ENCODE data around the gene RMRP.
"Not testable (repeated sequence)": the region's sequence is repeated elsewhere in the genome, so short reads cannot be mapped to it uniquely, and the experiment has no call there.

The RMRP gene

DNA sequence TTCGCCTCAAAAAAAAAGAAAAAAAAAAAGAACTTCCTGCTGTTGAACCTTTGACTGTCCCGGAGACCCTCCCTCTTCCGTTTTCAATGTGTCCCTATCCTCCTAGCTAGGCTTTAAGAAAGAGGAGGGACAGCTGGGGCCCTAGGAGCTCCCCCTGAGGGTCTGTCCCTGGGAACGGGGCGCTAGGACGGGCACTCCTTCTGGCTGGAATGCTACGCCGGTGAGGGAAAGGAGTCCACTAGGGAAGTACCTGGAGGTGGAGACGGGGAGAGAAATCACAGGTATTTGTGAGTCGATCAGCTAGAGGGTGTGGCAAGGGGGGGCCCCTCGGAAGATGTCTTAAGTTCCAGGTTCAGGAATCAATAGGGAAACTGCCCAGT, 11.7 kb downstream of the RMRP start:
- DNase-seq (ENCODE audit: low read depth in 1 of 2, low spot score in 1 of 2) = no peak

DNA sequence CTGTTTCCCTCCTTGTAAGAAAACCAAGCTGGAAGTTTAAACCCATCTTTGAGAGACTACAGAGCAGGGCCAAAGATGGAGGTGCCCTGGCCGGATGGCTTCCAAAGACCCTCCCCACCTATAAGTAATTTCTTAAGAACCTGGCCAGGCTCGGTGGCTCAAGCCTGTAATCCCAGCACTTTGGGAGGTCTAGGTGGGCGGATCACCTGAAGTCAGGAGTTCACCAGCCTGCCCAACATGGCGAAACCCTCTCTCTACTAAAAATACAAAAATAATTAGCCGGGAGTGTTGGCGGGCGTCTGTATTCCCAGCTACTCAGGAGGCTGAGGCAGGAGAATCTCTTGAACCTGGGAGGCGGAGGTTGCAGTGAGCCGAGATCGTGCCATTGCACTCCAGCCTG, 12.1 kb downstream of the RMRP start:
- not testable (repeated sequence) for DNase-seq (ENCODE audit: low read depth in 1 of 2, low spot score in 1 of 2)

DNA sequence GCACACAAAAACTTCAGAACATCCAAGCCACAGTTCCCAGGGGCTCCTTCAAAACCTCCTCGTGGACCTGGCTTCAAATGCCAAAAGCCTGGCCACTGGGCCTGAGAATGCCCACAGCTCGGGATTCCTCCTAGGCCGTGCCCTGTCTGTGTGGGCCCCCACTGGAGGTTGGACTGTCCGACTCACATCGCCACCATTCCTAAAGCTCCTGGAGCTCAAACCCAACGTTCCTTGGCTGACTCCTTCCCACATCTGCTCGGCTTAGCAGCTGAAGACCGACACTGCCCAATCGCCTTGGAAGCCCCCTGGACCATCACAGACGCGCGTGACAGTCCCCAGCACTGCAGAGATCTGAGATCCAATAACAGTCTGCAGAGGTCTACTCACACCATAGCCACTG, 14.8 kb downstream of the RMRP start:
- DNase-seq (ENCODE audit: low read depth in 1 of 2, low spot score in 1 of 2) = no peak

DNA sequence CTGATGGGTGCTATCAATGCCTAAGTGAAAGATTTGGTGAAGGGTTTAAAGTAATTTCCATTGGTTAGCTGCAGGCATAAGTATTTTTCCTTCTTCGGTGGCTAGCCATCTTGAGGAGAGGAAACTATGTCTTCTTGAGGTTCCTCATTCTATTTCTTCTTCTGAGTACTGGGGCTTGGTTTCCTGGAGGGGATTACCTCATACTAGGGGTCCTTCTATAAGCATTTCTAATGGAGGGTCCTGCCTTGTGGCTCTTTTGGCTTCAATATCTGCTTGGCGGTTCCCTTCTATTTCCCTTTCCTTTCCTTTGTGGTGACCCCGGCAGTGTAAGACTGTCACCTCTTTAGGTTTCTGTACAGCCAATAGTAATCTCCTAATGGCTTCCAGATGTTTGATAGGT, 16.3 kb downstream of the RMRP start:
- DNase-seq (ENCODE audit: low read depth in 1 of 2, low spot score in 1 of 2) = not testable (repeated sequence)

DNA sequence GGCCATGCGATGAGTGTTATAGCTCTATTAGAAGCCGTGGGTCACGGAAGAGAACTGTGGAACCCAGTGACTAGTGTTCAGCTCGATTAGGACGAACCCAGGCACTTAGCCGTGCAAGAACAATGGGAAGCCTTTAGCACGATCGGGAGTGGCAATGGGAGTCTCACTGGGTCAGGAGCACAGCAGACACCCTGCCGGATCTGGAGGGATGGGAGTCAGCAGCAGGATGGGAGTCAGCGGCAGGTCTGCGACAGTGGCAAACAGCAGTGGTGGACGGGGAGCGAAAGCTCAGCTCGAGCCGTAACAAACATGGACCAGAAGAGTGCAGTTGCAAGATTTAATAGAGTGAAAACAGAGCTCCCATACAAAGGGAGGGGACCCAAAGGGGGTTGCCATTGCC, 17.4 kb downstream of the RMRP start:
- not testable (repeated sequence) for DNase-seq (ENCODE audit: low read depth in 1 of 2, low spot score in 1 of 2)

DNA sequence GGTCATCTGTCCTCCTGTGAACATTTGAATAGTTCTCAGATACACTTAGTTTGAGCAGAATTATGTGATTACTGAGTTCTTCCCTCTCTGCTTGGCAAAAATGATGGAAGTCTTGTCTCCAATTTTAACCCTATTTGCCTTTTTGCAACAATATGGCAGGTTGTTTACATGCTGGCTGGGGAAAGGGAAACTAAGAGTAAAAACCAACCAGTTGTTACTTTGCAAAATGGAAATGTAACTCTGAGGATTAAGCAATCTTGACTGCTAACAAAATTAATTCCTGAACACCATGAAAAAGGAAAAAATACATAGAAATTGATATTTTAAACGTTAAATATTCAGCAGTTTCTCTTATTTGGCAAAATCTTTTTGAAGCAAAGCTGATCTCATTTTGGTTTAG, 18.2 kb downstream of the RMRP start:
- DNase-seq (ENCODE audit: low read depth in 1 of 2, low spot score in 1 of 2) = no peak

DNA sequence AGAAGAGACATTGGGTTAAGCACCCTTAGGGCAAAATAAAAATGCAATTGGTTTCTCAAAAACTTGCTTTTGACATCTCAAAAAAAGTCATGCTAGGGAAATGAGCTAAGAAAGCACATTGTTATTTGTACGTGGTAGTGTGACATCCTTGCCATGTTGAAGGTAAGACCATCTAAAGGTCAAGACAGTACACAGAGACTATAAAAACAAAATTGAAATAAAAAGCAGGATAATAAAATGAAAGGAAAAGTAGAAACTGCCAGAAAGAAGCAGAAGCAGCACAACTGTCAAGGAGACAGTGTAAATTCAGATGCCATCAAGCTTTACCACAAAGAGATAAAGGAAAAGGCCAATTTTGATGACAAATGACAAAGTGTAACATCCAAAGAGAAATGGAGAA, 18.6 kb downstream of the RMRP start:
- DNase-seq (ENCODE audit: low read depth in 1 of 2, low spot score in 1 of 2) = not testable (repeated sequence)

- not testable (repeated sequence) for DNase-seq (ENCODE audit: low read depth in 1 of 2, low spot score in 1 of 2)
These were observed 19.1 kb downstream of the RMRP start for GRCh38 chr9:35638751-35639150.

DNA sequence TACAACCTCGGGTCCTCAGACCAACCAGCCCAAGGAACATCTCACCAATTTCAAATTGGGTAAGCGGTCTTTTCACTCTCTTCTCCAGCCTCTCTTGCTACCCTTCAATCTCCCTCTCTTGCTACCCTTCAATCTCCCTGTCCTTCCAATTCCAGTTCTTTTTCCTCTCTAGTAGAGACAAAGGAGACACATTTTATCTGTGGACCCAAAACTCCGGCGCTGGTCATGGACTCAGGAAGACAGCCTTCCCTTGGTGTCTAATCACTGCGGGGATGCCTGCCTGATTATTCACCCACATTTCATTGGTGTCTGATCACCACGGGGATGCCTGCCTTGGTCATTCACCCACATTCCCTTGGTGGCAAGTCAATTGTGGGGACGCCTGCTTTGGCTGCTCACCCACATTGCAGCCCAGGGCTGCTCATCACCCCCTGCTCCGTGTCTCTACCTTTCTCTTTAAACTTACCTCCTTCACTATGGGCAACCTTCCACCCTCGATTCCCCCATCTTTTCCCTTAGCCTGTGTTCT, 20.3 kb downstream of the RMRP start:
- DNase-seq (ENCODE audit: low read depth in 1 of 2, low spot score in 1 of 2) = not testable (repeated sequence)

GRCh38 chr9:35636877-35637246, 21.0 kb downstream of the RMRP start:
- DNase-seq (ENCODE audit: low read depth in 1 of 2, low spot score in 1 of 2) = not testable (repeated sequence)

DNA sequence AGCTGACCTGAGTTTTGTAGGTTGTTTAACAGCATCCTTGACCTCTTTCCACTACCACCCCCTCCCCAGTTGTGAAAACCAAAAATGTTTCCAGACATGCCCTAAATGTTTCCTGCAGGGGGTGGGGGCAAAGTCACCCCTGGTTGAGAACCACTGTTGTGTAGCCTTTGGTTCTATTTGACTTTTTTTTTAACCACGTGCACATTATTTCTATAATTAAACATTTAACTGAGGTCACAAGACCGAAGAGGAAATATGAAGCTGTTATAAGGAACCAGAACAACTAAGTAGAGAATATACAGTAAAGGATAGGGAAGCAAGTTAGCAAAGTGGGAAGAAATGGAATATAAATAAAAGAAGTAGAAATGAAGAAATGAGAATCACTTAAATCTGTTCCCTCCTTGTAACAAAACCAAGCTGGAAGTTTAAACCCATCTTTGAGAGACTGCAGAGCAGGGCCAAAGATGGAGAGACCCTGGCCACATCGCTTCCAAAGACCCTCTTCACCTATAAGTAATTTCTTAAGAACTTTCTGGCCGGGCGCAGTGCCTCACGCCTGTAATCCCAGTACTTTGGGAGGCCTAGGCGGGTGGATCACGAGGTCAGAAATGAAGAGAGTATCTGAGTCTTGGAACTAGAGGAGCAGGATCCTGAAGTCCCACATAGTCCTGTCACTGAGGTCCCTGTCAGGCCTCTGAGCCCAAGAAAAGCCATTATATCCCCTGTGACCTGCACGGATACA, 21.5 kb downstream of the RMRP start:
- no peak for DNase-seq (ENCODE audit: low read depth in 1 of 2, low spot score in 1 of 2)

DNA sequence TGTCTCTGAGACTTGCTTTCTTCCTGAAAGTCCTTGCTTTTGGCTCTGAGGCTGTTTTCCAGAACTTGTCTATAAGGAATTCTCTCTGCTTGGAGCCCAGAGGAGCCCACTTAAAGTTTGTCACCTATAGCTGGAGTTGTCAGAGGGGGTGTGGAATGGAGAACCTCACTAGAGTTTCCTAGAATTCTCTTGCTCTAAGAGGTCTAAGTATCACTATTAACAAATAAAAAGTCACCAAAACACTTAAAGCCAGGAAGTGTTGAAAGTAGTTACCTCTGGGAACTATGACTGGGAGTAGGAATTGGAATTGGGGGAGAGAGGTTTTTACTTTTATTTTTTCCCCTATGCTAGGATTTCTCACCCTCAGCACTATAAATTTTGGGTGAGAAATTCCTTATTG, 22.1 kb downstream of the RMRP start:
- DNase-seq (ENCODE audit: low read depth in 1 of 2, low spot score in 1 of 2) = no peak

DNA sequence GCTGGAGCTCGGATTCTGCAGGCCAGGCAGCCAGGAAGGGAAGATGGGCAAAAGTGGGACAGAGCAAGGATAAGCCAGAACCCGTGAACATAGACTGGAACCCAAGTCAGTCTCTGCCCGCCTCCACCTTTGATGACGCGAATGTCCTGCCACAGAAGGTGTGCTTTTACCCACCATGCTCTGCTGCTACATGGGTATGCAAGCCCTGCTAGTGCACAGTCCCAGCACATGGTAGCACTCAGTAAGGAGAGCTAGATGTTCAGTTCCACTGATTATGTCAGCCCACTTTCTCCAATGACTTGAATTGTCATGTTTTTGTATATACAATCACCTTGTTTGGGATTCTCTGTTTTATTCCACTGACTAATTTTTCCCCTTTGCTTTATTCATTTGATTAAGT, 28.2 kb downstream of the RMRP start:
- DNase-seq (ENCODE audit: low read depth in 1 of 2, low spot score in 1 of 2) = no peak

GRCh38 chr9:35628389-35628991, 29.3 kb downstream of the RMRP start:
- DNase-seq (ENCODE audit: low read depth in 1 of 2, low spot score in 1 of 2) = no peak

GRCh38 chr9:35627575-35627974, 30.2 kb downstream of the RMRP start:
- no peak for DNase-seq (ENCODE audit: low read depth in 1 of 2, low spot score in 1 of 2)

GRCh38 chr9:35619800-35620158, 38.0 kb downstream of the RMRP start:
- no peak for DNase-seq (ENCODE audit: low read depth in 1 of 2, low spot score in 1 of 2)

DNA sequence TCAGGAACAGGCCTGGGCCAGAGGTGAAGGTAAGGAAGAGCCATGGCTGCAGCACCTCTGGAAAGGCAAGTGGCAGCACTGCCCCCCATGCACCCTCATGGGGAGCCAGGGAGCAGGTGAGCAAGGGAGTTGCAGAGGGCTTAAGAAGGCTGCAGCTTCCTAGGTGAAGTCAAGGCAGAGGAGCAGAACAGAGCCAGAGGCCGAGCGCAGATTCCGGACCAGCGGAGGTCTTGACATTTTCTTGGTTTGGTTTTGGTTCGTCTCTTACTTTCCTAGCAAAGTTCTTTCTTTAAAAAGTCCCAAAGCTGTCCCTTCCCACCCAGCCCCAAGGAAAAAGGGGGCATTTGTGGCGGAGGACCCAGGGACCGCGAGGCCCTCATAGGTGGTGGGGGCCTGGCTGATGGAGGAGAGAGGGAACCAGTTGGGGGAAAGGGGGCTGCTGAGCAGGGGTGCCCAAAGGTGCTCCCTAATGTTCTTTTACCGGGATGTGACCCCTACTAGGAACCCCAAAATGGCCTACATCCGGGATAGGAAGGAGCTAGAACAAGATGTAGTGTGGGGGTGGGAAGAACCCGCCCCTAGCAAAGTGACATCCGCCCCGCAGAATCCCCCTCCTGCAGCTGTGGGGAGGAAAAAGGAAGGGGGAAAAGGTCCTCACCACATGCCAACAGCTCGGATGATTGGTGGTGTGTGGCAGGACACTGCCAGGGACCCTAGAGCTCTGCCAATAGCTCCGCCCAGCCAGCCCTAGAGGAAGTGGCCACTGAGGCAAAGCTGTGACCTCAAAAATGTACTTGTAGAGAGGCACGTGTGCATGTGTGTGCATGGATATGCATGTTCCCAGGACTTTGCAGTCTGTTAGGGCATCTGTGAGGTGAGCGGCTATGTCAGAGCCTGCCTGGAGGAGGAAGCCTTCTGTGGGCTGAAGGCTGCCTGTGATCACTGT, 38.7 kb downstream of the RMRP start:
- no peak for DNase-seq (ENCODE audit: low read depth in 1 of 2, low spot score in 1 of 2)

DNA sequence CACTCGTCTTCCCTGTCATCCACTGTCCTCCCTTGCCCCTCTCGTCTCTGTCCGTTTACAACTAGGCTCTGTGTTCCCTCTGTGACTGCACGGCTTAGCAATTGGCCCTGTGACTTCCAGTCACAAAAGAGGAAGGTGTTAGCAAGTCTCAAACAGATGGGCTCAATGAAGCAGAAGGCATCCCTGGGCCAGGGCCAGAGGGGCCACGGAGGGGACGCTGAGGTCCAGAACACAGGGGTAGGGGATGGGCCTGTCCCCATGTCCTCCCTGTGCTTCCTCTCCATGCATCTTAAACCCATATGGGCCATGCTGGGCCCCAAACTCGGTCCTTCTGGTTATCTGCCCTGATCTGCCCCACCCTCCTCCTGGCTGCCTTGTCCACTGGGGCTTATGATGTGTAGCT, 39.5 kb downstream of the RMRP start, which contains the start of gene CD72:
Gene CD72 (minus strand): TSS at position 89 of the 403 bp plus-strand sequence. CDS start 110 bp downstream, outside the sequence.
- no peak for DNase-seq (ENCODE audit: low read depth in 1 of 2, low spot score in 1 of 2)

DNA sequence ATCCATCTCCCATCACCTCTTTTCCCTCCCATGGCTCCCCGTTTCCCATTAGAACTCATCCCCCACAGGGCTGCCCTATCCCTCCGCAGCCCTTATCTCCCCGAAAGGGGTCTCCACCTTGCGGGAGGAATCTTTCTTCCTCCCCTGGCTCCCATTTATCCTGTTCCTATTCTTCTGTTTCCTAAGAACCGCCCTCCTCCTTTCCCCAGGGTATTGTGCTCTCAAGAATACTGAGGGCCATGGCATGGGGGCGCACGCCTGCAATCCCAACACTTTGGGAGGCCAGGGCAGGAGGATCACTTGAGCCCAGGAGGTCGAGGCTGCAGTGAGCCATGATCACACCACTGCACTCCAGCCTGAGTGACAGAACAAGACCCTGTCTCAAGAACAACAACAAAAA, 40.3 kb downstream of the RMRP start:
- DNase-seq (ENCODE audit: low read depth in 1 of 2, low spot score in 1 of 2) = no peak

- peak; percentile 35 to 42 for DNase-seq (ENCODE audit: low read depth in 1 of 2, low spot score in 1 of 2)
These were observed 40.9 kb downstream of the RMRP start for GRCh38 chr9:35616681-35617459.

Data from stimulated activated CD4-positive, alpha-beta T cell treated with anti-CD3 and anti-CD28 coated beads, Interleukin-15, amount 100 ng/mL, for 1 hour (primary cell).